ENCODE measurements around the gene CD79A. TPM values are rescaled to one million over a fixed set of nuclear protein-coding genes. Genes with fewer than 3 reads are reported as not detected.

The CD79A gene
- total RNA-seq, 4 donors from 2014 or later, result 0.22 to 1.5 TPM; not detected in 2

DNA sequence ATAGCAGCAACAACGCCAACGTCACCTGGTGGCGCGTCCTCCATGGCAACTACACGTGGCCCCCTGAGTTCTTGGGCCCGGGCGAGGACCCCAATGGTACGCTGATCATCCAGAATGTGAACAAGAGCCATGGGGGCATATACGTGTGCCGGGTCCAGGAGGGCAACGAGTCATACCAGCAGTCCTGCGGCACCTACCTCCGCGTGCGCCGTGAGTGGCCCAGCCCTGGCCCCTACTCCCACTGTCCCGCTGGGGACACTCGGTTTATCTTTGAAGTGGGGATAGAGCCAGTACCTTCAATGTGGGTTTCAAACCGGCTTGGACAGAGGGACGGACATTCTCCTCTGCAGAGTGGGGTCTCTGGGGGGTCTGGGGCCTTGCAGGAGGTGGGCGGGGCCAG, 2.0 kb downstream of the CD79A start:
- Histone ChIP-seq H3K4me1 (no peaks in the 10 kb centered on the region), H3K36me3 (no peaks in the 10 kb centered on the region), H3K4me3 (replicated peaks in 1 of 3) (no peak overlapping the region), H3K27me3 (no peaks in the 10 kb centered on the region), H3K9me3 (no peaks in the 10 kb centered on the region), H3K27ac (no peak overlapping the region)
- intact Hi-C loops (cut with DNase I), result no loop called here
- no peak for DNase-seq
- TF ChIP-seq CTCF (IDR thresholded peaks at IDR 0.05), result no peak
- TF ChIP-seq POLR2A (IDR thresholded peaks at IDR 0.05), result no peak
- 76 to 95% methylated on average over 10 to 12 of the region's 21 CpGs for WGBS, 2 donors

DNA sequence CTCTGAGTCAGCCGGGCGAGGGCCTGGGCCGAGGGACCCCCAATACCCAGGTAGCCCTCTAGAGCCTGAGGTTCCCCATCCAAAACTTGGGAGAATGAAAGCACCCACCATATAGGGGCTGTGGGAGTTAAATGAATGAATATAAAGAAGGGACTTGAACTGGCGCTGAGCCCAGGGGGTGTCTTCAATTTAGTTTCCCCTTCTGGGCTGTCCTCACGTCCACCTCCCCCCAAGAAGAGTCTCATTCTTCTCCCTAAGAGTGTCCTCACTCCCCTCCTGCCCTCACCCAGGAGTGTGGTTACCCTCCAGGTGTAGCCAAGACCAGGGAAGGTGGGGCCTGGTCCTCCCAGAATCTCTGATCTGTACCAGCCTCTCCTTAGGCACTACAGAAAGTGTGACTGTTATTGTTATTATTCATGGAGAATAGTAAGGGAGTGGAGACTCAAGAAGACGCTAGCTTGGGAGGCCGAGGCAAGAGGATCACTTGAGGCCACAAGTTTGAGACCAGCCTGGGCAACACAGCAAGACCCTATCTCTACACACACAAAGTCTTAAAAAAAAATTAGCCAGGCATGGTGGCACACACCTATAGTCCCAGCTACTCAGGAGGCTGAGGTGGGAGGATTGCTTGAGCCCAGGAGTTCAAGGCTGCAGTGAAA, 2.7 kb downstream of the CD79A start:
- H3K27me3 ChIP-seq, result no peaks in the 10 kb centered on the region
- H3K4me1 ChIP-seq, result peaks cover 3 to 4% of the 10 kb centered on the region in 2 donors
- H3K9me3 ChIP-seq, result no peaks in the 10 kb centered on the region
- H3K4me3 ChIP-seq (replicated peaks in 1 of 3), result no peak overlapping the region
- 75 to 82% methylated on average over 4 to 7 of the region's 7 CpGs for WGBS, 2 donors
- intact Hi-C loops (cut with DNase I), result no loop called here
- H3K27ac ChIP-seq, result no peak overlapping the region
- DNase-seq, result no peak
- TF ChIP-seq POLR2A (IDR thresholded peaks at IDR 0.05), result no peak
- TF ChIP-seq CTCF (IDR thresholded peaks at IDR 0.05), result no peak
- H3K36me3 ChIP-seq, result no peaks in the 10 kb centered on the region

GRCh38 chr19:41880329-41880708, 3.2 kb downstream of the CD79A start:
- WGBS, 2 donors, result 75 to 80% methylated on average over 5 of the region's 5 CpGs
- intact Hi-C loops (cut with DNase I), result no loop called here

GRCh38 chr19:41882568-41883462, 5.7 kb downstream of the CD79A start, which contains the start of gene ARHGEF1:
TSS of gene ARHGEF1 (plus strand) at chr19:41883184. CDS start at chr19:41888083, 4,899 bp downstream.
- peaks cover 14 to 18% of the 10 kb centered on the region in 2 donors for H3K4me1 ChIP-seq
- intact Hi-C loops (cut with DNase I), result no loop called here
- H3K27me3 ChIP-seq, result no peaks in the 10 kb centered on the region
- no peak for TF ChIP-seq CTCF (IDR thresholded peaks at IDR 0.05)
- TF ChIP-seq POLR2A (IDR thresholded peaks at IDR 0.05), result peak in 1 of 2 donors; percentile 26
- DNase-seq, result peak; percentile 40 to 42
- peak within 1 kb of the TSS; percentile 9 to 85 (median 74) for H3K4me3 ChIP-seq (replicated peaks in 1 of 3)
- WGBS, 2 donors, result 5 to 7% methylated on average over 15 to 17 of the region's 80 CpGs
- H3K9me3 ChIP-seq, result no peaks in the 10 kb centered on the region
- no peaks in the 10 kb centered on the region for H3K36me3 ChIP-seq
- peak within 1 kb of the TSS; percentile 68 to 79 (median 76) for H3K27ac ChIP-seq

More at GRCh38 chr19:41880329-41880708, 3.2 kb downstream of the CD79A start:
- no peaks in the 10 kb centered on the region for H3K36me3 ChIP-seq
- TF ChIP-seq CTCF (IDR thresholded peaks at IDR 0.05), result no peak
- TF ChIP-seq POLR2A (IDR thresholded peaks at IDR 0.05), result no peak
- DNase-seq, result no peak
- no peak overlapping the region for H3K27ac ChIP-seq
- no peaks in the 10 kb centered on the region for H3K27me3 ChIP-seq
- H3K9me3 ChIP-seq, result no peaks in the 10 kb centered on the region
- H3K4me3 ChIP-seq (replicated peaks in 1 of 3), result no peak overlapping the region
- H3K4me1 ChIP-seq, result peaks cover 8 to 9% of the 10 kb centered on the region in 2 donors

- no peaks in the 10 kb centered on the region for H3K9me3 ChIP-seq
- peak overlapping the region; percentile 9 to 85 (median 74) for H3K4me3 ChIP-seq (replicated peaks in 1 of 3)
- intact Hi-C loops (cut with DNase I), result no loop called here
- 2% methylated on average over 16 to 18 of the region's 23 CpGs for WGBS, 2 donors
- peaks cover 14 to 18% of the 10 kb centered on the region in 2 donors for H3K4me1 ChIP-seq
- TF ChIP-seq POLR2A (IDR thresholded peaks at IDR 0.05), result no peak
- TF ChIP-seq CTCF (IDR thresholded peaks at IDR 0.05), result no peak
- no peaks in the 10 kb centered on the region for H3K36me3 ChIP-seq
- H3K27ac ChIP-seq, result peak overlapping the region; percentile 68 to 79 (median 76)
- no peaks in the 10 kb centered on the region for H3K27me3 ChIP-seq
- DNase-seq, result no peak
These were observed 6.4 kb downstream of the CD79A start for GRCh38 chr19:41883463-41883820.

All from thyroid gland (tissue), 4 donors.